Smooth muscle cell of the umbilical artery (primary cell): ENCODE data around the gene DNHD1. TPM values are rescaled to one million over a fixed set of nuclear protein-coding genes. Genes with fewer than 3 reads are reported as not detected.

Experiments
- total RNA-seq: library from RNA; depleted of rRNA; stranded (reverse); fragments of >200 nt; gene quantifications from 2 replicates; pipeline ENCODE4 v1.2.3, GENCODE V29; 2014

DNHD1 gene
- 4.5 and 12.9 TPM in 2 replicates for total RNA-seq

GRCh38 chr11:6497069-6497839 lies at the start of gene DNHD1:
DNHD1 (plus strand) TSS chr11:6497280; CDS start chr11:6498216, 936 bp downstream.

GRCh38 chr11:6473451-6474412 lies 23.3 kb upstream of the DNHD1 start, which contains the start of gene TRIM3:
TRIM3 (minus strand) TSS chr11:6473941; CDS start chr11:6465695, 8,246 bp downstream.

GRCh38 chr11:6481012-6481923 lies 15.8 kb upstream of the DNHD1 start, which contains the start of the genes ARFIP2 and TIMM10B:
ARFIP2 (minus strand) TSS chr11:6481331; CDS start chr11:6480421, 910 bp downstream.
TIMM10B (plus strand) TSS chr11:6481501; CDS start chr11:6481517, 16 bp downstream.

GRCh38 chr11:6603287-6604080 lies 106.4 kb downstream of the DNHD1 start, which contains the start of the genes ILK and RRP8:
ILK (plus strand) TSS chr11:6603774; CDS start chr11:6604272, 498 bp downstream.
RRP8 (minus strand) TSS chr11:6603616; CDS start chr11:6603502, 114 bp downstream.

GRCh38 chr11:6612213-6613041 lies 115.3 kb downstream of the DNHD1 start, which contains the start of gene TAF10:
TAF10 (minus strand) TSS chr11:6612216; CDS start chr11:6612189, 27 bp downstream.

GRCh38 chr11:6619004-6619745 lies 122.1 kb downstream of the DNHD1 start, which contains the start of gene TPP1:
TPP1 (minus strand) TSS chr11:6619422; CDS start chr11:6619400, 22 bp downstream.

Other genes with a start within 250 kb of the DNHD1 start
- gene CCKBR, start 237.4 kb upstream of the DNHD1 start, total RNA-seq: not detected in 2 replicates
- gene CAVIN3, start 176.8 kb upstream of the DNHD1 start, total RNA-seq: 123 and 129 TPM in 2 replicates
- gene SMPD1, start 106.8 kb upstream of the DNHD1 start, total RNA-seq: 62.1 and 77.2 TPM in 2 replicates
- gene APBB1, start 78.2 kb upstream of the DNHD1 start, total RNA-seq: 31.1 and 34.1 TPM in 2 replicates
- gene HPX, start 56.3 kb upstream of the DNHD1 start, total RNA-seq: 0.30 and 0.74 TPM in 2 replicates
- gene TRIM3, start 23.3 kb upstream of the DNHD1 start, total RNA-seq: 19.0 and 28.4 TPM in 2 replicates
- 59.4 and 73.3 TPM in 2 replicates for gene ARFIP2, start 15.9 kb upstream of the DNHD1 start, total RNA-seq
- gene TIMM10B, start 15.8 kb upstream of the DNHD1 start, total RNA-seq: 38.5 and 46.0 TPM in 2 replicates
- 11.9 and 16.4 TPM in 2 replicates for gene RRP8, start 106.3 kb downstream of the DNHD1 start, total RNA-seq
- gene ILK, start 106.5 kb downstream of the DNHD1 start, total RNA-seq: 176 and 244 TPM in 2 replicates
- 46.1 and 51.1 TPM in 2 replicates for gene TAF10, start 114.9 kb downstream of the DNHD1 start, total RNA-seq
- 124 and 159 TPM in 2 replicates for gene TPP1, start 122.1 kb downstream of the DNHD1 start, total RNA-seq
- 4.4 and 10.4 TPM in 2 replicates for gene DCHS1, start 158.5 kb downstream of the DNHD1 start, total RNA-seq
- gene MRPL17, start 186.1 kb downstream of the DNHD1 start, total RNA-seq: 37.0 and 63.2 TPM in 2 replicates